K562 (cell line): ENCODE results near the gene DPYSL3. TPM values are rescaled to one million over a fixed set of nuclear protein-coding genes. Genes with fewer than 3 reads are reported as not detected.

ENCODE experiments used
- ATAC-seq: fragments of 200-7000 bp; cut with Tn5 transposase; 3 replicates; pipeline ENCODE4 v1.9.1; 2020; ENCODE audit warnings: moderate library complexity
- BruUV-seq: library from RNA; stranded (reverse); fragments of 400-500 nt; replicated peaks from 2 replicates; lab custom pipeline; 2021; lab: Mats Ljungman, UMichigan
- CTCF ChIA-PET: fragments of 300-600 bp; formaldehyde crosslinking; extraction: SDS; loops from one replicate; lab custom pipeline; 2021; ENCODE audit warnings: low intra/inter-chr PET ratio; lab: Yijun Ruan, JAX
- POLR2A ChIA-PET: fragments of 300-600, 350-650 bp; sonication (Branson Sonifier 250); formaldehyde crosslinking; extraction: SDS; loops from one replicate; lab custom pipeline; 2021; ENCODE audit warnings: antibody characterized with exemption, inconsistent platforms; lab: Yijun Ruan, JAX
- DNase-seq, 4 experiments: peaks; one replicate each; pipeline versions ENCODE4 v3.0.0 to v3.0.0-alpha.2; 2011 to 2018; ENCODE audit warnings: low spot score in 3 of 4, mixed read lengths in 3 of 4; ENCODE audit errors: extremely low read depth in 1 of 4
- FAIRE-seq: peaks from 2 replicates; lab custom pipeline; 2011; peaks lifted over from hg19 to GRCh38; lab: Jason Lieb, UNC
- H2AFZ ChIP-seq: 2 replicates; pipeline ENCODE4 v1.6.0; 2011; ENCODE audit warnings: low read depth, low read length, control low read depth, inconsistent platforms
- H3K27ac ChIP-seq: fragments of 200-600 bp; 3 replicates; pipeline ENCODE4 v1.8.0; 2011; ENCODE audit warnings: low read depth, mild to moderate bottlenecking, control low read depth, inconsistent platforms, low read length, moderate library complexity, mixed read lengths; ENCODE audit errors: extremely low read depth
- H3K27me3 ChIP-seq, 2 experiments: fragments of 300-600 bp in 1 of 2; 2 replicates in 1 of 2; 3 replicates in 1 of 2; pipeline versions ENCODE4 v1.6.0 to v1.8.0; 2011; ENCODE audit warnings: inconsistent platforms in 2 of 2, low read length in 2 of 2, mild to moderate bottlenecking in 1 of 2, mixed read lengths in 1 of 2, moderate library complexity in 1 of 2; ENCODE audit not compliant: control insufficient read depth in 2 of 2, insufficient read depth in 2 of 2
- H3K36me3 ChIP-seq: fragments of 300-600 bp; 3 replicates; pipeline ENCODE4 v1.8.0; 2011; ENCODE audit warnings: mild to moderate bottlenecking, low read length, inconsistent platforms; ENCODE audit not compliant: control insufficient read depth, insufficient read depth
- H3K4me1 ChIP-seq, 2 experiments: fragments of 200-600 bp in 1 of 2; replicated peaks in 1 of 2; 2 replicates in 1 of 2; 3 replicates in 1 of 2; pipeline versions ENCODE4 v1.5.1 to v1.8.0; 2011; ENCODE audit warnings: inconsistent platforms in 2 of 2, low read length in 2 of 2, mild to moderate bottlenecking in 1 of 2, mixed read lengths in 1 of 2, moderate library complexity in 1 of 2; ENCODE audit not compliant: control insufficient read depth in 2 of 2, insufficient read depth in 2 of 2
- H3K4me2 ChIP-seq: 2 replicates; pipeline ENCODE4 v1.6.1; 2011; ENCODE audit warnings: low read length, control low read depth, inconsistent platforms, mixed read lengths; ENCODE audit not compliant: insufficient read depth
- H3K4me3 ChIP-seq: fragments of 200-600 bp; sonication (generic), shearing (Covaris generic); 2 replicates; pipeline ENCODE4 v1.5.1; 2016; ENCODE audit warnings: control low read depth, inconsistent platforms
- H3K79me2 ChIP-seq: fragments of 200-600 bp; 3 replicates; pipeline ENCODE4 v1.8.0; 2011; ENCODE audit warnings: low read length, inconsistent platforms; ENCODE audit not compliant: control insufficient read depth, insufficient read depth
- H3K9ac ChIP-seq, 2 experiments: 2 replicates each; pipeline versions ENCODE4 v1.6.0 to v1.6.1; 2011; ENCODE audit warnings: low read depth in 2 of 2, low read length in 2 of 2, control low read depth in 1 of 2, inconsistent platforms in 1 of 2, mild to moderate bottlenecking in 1 of 2, mixed read lengths in 1 of 2; ENCODE audit not compliant: insufficient read depth in 1 of 2
- H3K9me1 ChIP-seq: one replicate; pipeline ENCODE4 v1.6.0; 2011; ENCODE audit warnings: inconsistent platforms, mild to moderate bottlenecking, low read length, moderate library complexity; ENCODE audit not compliant: control insufficient read depth, insufficient read depth
- H3K9me3 ChIP-seq: replicated peaks from 2 replicates; pipeline ENCODE4 v1.5.1; 2011; ENCODE audit warnings: low read depth, low read length, inconsistent platforms; ENCODE audit not compliant: control insufficient read depth, insufficient read depth
- H4K20me1 ChIP-seq: replicated peaks from 2 replicates; pipeline ENCODE4 v1.6.1; 2011; ENCODE audit warnings: low read length, inconsistent platforms, mixed read lengths; ENCODE audit not compliant: control insufficient read depth, insufficient read depth
- ELK1 ChIP-seq: sonication (generic); formaldehyde crosslinking; IDR thresholded peaks from 2 replicates; pipeline ENCODE4 v1.8.1; 2022; ENCODE audit warnings: missing genetic modification reagents
- GATAD2A ChIP-seq: fragments of 450-650 bp; IDR thresholded peaks from 2 replicates; pipeline ENCODE4 v1.6.1; 2017
- GTF2F1 ChIP-seq: IDR thresholded peaks from 2 replicates; pipeline ENCODE4 v1.6.1; 2011; ENCODE audit warnings: low read depth, low read length, improper control_type of control experiment
- NONO ChIP-seq, 2 experiments: fragments of 200-400 bp in 1 of 2; fragments of 450-650 bp in 1 of 2; formaldehyde crosslinking in 1 of 2; IDR thresholded peaks; 2 replicates each; pipeline ENCODE4 v1.6.1; 2017; ENCODE audit warnings: low read depth in 2 of 2, mild to moderate bottlenecking in 2 of 2, moderate library complexity in 2 of 2, low read length in 1 of 2
- ZNF217 ChIP-seq: sonication (generic); formaldehyde crosslinking; IDR thresholded peaks from 2 replicates; pipeline ENCODE4 v1.8.0; 2022; ENCODE audit warnings: mild to moderate bottlenecking, missing genetic modification reagents
- ZNF76 ChIP-seq: fragments of 250-450 bp; sonication (Bioruptor Pico); IDR thresholded peaks from 2 replicates; pipeline ENCODE4 v1.4.0; 2020; ENCODE audit warnings: mild to moderate bottlenecking, moderate library complexity, borderline replicate concordance
- WGBS: fragments of 100-300 bp; shearing (Covaris generic); methylation state at CpG from one replicate; pipeline ENCODE4 v1.1.6; 2016; ENCODE audit warnings: low coverage, mixed read lengths; ENCODE audit not compliant: insufficient coverage; ENCODE audit errors: missing lambda C conversion rate; 5-methylcytosine and 5-hydroxymethylcytosine counted together
- in situ Hi-C: fragments of 300-500 bp; cut with MboI; formaldehyde crosslinking; loops from 4 replicates; pipeline ENCODE4 v1.15.0; 2018; ENCODE audit warnings: inconsistent platforms, mixed read lengths
- intact Hi-C: fragments of 100-400 bp; cut with micrococcal nuclease; formaldehyde crosslinking; loops from 2 replicates; pipeline ENCODE4 v1.14.2; 2022
- polyA plus RNA-seq, 8 experiments: library from polyadenylated mRNA; depleted of rRNA in 4 of 8; stranded (reverse) in 5 of 8; unstranded in 3 of 8; fragments of >200 nt; fragmentation: Nextera tagmentation in 2 of 8; fragmentation: Illumina TruSeq in 1 of 8; extraction: Ambion mirVana in 2 of 8; extraction: Trizol in 1 of 8; gene quantifications; 2 replicates each; pipeline versions ENCODE4 v1.2.1 to v1.2.3, GENCODE V29; 2011 to 2014; ENCODE audit warnings: inconsistent platforms in 1 of 8, missing spikeins in 1 of 8
- total RNA-seq, 7 experiments: library from RNA; depleted of rRNA in 6 of 7; stranded (reverse); fragments of >200 nt in 6 of 7; fragmentation: Illumina TruSeq in 2 of 7; extraction: Trizol in 2 of 7; gene quantifications; 2 replicates each; pipeline versions ENCODE4 v1.2.1 to v1.2.3, GENCODE V29; 2011 to 2021; ENCODE audit warnings: low replicate concordance in 1 of 7
- TF ChIP-seq, protein P1 (sequence below): sonication (generic); formaldehyde crosslinking; IDR thresholded peaks from 2 replicates; pipeline ENCODE4 v1.8.0; 2022; ENCODE audit warnings: mild to moderate bottlenecking, low read depth, missing genetic modification reagents

The DPYSL3 gene
- total and polyA plus RNA-seq, 9 of the 15 experiments (the other 6 are each of a cell fraction or from before 2014, with no cell fraction given) = 0.07 to 0.55 TPM; not detected in 7

DNA sequence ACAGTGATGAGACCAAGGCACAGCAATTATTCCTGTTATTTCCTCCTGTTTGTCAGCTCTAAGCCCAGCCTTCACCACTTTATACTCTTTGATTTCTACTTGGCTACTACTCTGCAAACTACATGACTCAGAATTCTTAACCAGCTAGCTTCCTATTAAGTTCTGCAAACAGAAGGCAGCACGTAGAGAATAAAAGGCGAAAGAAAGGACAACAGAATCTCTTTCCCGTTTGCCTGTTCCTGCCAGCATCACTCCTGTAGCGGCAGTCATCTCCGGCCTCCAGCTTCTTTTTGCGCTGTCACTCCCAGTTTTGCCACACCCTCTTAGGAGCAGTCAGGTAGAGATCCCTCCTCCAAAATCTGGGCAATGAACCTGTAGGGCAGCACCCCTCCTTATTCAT is 29.9 kb downstream of the DPYSL3 start:
- Histone ChIP-seq H3K9ac (no peak overlapping the region), H3K9me3 (no peaks in the 10 kb centered on the region), H3K79me2 (no peaks in the 10 kb centered on the region), H3K9me1 (no peaks in the 10 kb centered on the region), H3K27ac (no peak overlapping the region), H3K27me3 (no peaks in the 10 kb centered on the region), H3K36me3 (no peaks in the 10 kb centered on the region), H4K20me1 (no peaks in the 10 kb centered on the region), H3K4me3 (no peak overlapping the region), H3K4me1 (no peaks in the 10 kb centered on the region)
- WGBS = 2% methylated on average over 6 of the region's 6 CpGs
- no TSS peak for BruUV-seq
- DNase-seq (no peak), ATAC-seq (no peak)
- ChIA-PET CTCF (no interaction called here), POLR2A (no interaction called here)
- in situ Hi-C loops = no loop called here
- intact Hi-C loops = no loop called here
- TF ChIP-seq, protein P1, sequence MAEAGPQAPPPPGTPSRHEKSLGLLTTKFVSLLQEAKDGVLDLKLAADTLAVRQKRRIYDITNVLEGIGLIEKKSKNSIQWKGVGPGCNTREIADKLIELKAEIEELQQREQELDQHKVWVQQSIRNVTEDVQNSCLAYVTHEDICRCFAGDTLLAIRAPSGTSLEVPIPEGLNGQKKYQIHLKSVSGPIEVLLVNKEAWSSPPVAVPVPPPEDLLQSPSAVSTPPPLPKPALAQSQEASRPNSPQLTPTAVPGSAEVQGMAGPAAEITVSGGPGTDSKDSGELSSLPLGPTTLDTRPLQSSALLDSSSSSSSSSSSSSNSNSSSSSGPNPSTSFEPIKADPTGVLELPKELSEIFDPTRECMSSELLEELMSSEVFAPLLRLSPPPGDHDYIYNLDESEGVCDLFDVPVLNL (CRISPR knock-in tag) = no peak
- TF ChIP-seq ELK1 (CRISPR knock-in tag) = no peak
- no peak for TF ChIP-seq NONO (IDR thresholded peaks at IDR 0.05; ENCODE audit: low read depth in 2 of 2, low read length in 1 of 2)
- no peak for TF ChIP-seq GATAD2A
- TF ChIP-seq ZNF76 (CRISPR knock-in tag) = no peak
- no peak for TF ChIP-seq ZNF217 (CRISPR knock-in tag)
- TF ChIP-seq GTF2F1 = no peak
- TF ChIP-seq, all 486 proteins: peak for 0
- no peak for FAIRE-seq
- no peak overlapping the region for H3K4me2 ChIP-seq
- H2AFZ ChIP-seq = no peak overlapping the region
